HG02642 (cell line): ENCODE data around the gene SLC2A13.
"Not testable (repeated sequence)": the region's sequence is repeated elsewhere in the genome, so short reads cannot be mapped to it uniquely, and the experiment has no call there.

ENCODE experiments used
- ATAC-seq: cut with Tn5 transposase; IDR thresholded peaks from one replicate; pipeline ENCODE4 v1.9.1; 2021; ENCODE audit warnings: mild to moderate bottlenecking; ENCODE audit not compliant: unreplicated experiment, poor library complexity

Gene SLC2A13

DNA sequence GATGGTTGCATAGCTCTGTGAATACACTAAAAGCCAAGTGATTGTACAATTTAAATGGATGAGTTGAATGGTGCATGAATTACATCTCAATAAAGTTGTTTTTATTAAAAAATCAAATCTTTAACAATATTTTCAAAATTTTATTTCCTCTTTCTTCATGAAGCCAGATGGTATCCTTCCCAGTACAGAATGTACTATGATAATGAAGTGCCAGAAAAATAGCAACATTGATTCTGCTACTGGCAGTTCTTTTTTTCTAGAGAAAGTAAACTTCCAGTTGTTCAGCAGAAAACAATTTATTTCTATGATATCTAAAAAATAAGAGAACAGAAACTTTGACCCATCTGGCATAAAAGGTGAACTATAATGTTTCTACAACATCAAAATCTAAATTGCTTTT, 61.5 kb downstream of the SLC2A13 start:
- ATAC-seq, result no peak

DNA sequence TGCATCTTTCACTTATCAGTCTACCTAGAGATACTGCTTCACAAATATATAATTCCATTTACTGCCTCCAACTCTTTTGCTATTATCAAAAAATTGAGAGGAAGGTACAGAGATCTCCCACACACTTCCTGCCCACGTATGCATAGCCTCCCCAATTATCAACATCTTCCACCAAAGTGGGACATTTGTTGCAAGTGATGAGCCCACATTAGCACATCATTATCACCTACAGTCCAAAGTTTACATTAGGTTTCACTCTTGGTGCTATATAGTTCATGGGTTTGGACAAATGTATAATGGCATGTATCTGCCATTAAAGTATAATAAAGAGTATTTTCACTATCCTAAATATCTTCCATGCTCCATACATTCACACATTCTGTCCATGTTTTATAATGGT, 66.3 kb downstream of the SLC2A13 start:
- no peak for ATAC-seq

DNA sequence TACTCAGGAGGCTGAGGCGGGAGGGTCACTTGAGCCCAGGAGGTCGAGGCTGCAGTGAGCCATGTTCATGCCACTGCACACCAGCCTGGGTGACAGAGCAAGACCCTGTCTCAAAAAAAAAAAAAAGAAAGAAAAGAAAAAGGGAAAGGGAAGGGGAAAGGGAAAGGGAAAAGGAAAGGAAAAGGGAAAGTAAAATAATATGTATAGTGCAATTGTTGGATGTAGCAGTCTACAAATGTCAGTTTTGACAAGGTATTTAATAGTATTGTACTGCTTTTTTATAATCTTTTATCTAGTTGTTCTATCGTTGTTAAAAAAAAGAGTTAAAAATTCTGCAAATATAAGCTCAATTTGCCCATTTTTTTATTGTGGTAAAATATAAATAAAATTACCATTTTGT, 67.3 kb downstream of the SLC2A13 start:
- ATAC-seq, result no peak

DNA sequence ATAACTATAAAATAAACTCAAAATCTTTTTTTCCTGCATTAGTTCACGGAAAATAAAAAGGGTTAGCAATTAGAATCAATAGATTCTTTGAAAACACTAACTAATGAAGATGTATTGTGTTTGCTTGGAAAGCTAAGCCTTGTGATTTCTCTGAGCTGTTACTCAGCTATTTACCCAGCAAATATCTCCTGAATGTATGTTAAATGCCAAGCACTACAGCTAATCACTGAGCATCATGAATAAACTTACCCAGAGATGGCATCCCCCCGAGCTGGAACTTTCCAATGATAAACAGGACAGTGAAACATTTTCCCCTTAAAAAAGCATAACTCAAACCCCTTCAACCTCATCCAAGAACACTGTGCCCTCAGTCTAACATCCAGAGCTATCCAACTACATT, 71.2 kb downstream of the SLC2A13 start:
- ATAC-seq, result no peak

DNA sequence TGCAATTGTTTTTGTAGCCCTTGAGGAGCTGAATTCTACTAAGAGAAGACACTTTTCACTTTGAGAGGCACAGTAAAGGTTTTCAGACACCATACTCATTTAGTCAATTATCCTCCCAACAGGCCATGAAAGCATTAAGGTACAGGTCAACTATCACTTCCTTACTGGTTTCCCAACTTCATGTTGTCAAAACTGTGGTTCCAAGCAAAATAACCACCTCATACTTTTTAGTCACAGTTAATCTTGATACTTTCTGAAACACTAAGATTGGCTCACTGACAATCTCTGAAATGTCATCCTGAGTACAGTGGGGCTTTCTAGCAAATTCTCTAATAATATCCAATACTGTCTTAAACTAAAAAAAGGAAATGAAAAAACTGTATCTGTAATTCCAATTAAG, 71.7 kb downstream of the SLC2A13 start:
- no peak for ATAC-seq

DNA sequence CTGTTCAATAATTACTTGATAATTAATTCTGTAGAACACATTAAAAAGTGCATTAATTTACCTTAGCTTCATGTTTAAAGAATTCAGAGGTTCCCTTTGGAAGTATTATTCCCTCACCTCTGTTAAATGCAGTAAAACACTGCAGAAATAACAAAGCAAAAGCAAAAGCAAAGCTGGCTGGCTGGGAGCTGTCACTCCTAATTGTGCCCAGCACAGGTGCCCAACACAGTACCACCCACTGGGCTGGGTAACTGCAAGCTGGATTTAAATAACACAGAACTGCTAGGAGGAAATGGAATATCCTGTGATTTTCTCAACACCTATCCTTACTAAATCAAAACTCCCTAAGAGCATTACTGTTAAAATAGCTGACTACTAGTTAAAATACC, 72.6 kb downstream of the SLC2A13 start:
- no peak for ATAC-seq

DNA sequence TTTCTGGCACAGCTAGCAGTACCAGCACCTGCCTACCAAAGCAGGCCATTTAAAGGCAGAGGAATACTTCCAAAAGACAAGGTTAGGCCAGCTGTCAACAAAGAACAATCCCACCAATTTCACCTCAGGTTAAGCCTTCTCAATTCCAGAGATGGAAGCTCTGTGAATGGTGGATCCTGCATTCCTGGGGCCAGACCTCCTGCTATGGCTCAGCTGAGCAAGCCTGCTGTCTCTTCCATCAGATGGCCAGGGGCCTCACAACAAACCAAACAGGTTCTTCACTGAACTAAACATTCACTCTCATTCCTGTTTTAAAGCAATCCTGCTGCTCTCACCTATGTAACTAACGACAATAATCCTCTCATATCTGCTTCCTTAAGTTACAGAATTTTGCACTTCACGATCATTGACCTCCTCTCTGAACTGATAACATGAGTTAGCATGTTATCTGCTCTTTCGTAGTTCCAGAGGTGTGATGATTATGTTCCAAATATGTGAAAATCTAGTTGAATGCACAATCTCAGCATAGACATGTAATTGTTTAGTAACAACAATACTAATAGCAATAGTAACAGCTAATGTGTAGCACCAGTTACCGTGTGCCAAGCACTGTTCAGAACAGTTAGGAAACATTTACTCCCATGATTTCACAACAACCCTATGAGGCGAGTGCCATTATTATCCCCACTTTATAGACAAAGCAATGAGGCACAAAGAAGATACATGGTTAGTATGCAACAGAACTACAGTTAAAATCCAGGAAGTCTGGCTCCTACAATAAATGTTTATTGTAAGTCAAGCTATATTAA, 73.2 kb downstream of the SLC2A13 start:
- no peak for ATAC-seq

DNA sequence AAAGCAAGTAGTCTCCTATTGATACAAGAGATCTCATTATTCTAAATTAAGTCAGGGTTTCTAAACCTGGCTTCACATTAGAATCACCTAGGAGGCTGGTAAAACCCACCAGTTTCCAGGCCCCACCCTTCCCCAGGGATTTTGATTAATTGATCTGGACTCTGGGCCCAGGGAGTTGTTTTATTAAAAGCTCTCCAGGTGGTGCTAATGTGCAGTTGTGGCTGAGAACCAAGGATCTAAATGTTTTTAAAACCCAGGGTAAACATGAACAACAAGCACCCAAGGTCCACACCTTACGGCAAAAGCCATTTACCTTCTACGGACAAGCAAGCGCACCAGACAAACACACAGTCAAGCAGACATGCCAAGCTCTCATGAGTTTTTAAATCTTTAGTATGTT, 73.9 kb downstream of the SLC2A13 start:
- no peak for ATAC-seq

DNA sequence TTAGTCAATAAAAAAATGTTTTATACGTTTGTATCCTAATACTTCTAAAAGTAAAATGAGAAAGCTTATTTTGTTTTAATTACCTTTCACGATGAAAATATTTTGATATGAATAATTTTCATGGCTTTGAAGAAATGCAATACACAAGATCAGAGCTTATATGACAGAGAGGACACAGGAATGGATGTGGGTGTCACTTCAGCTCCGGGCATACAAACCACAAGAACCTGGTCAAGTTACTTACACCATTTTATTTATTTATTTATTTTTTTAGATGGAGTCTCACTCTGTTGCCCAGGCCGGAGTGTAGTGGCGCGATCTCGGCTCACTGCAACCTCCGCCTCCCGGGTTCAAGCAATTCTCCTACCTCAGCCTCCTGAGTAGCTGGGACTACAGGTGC, 74.9 kb downstream of the SLC2A13 start:
- not testable (repeated sequence) for ATAC-seq

DNA sequence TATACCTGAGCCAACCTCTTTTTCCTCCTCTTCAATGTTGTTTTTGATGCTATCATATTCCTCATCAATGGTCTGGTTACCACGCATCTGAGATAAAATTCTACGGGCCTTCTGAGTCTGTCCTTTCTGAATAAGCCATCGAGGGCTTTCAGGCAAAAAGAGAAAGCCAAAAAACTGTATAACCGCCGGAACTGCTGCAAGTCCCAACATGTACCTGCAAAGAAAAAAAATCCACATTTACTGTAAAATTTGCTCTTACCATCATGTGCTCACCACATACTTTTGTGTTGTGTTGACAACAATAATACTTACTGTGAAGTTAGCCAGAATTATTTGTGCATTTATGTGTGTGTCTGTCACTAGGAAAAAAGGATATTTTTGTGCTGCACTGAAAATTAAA, 77.6 kb downstream of the SLC2A13 start:
- ATAC-seq, result no peak

DNA sequence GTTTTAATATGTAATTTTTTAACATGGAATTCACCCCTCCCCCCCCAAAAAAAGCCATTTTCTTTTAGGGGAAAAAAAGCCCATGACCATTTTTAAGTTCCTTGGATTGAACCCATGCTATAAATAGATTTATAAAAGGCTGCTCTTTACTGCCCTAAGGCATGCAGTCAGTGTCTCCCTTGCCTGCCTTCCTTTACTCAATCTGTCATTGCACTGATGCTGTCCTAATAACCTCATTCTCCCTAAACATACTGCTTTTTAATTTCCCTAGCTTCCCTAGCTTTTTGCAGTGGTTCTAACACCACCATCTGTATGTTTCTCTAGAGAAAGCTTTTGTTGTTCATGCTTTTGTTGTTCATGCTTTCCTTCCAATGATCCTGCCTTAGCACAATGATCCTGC, 83.0 kb downstream of the SLC2A13 start:
- ATAC-seq, result no peak

DNA sequence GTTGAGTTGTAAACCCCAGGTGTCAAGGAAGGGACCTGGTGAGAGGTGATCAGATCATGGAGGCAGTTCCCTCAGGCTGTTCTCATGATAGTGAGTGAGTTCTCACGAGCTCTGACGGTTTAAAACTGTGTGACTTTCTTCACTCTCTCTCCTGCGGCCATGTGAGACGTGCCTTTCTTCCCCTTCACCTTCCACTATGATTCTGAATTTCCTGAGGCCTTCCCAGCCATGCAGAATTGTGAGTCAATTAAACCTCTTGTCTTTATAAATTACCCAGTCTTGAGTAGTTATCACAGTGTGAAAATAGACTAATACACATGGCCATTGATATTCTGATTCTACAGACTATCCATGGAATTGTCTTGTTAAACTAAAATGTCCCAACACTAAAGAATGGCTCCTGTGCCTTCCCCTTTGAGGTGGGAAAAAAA, 85.6 kb downstream of the SLC2A13 start:
- no peak for ATAC-seq

DNA sequence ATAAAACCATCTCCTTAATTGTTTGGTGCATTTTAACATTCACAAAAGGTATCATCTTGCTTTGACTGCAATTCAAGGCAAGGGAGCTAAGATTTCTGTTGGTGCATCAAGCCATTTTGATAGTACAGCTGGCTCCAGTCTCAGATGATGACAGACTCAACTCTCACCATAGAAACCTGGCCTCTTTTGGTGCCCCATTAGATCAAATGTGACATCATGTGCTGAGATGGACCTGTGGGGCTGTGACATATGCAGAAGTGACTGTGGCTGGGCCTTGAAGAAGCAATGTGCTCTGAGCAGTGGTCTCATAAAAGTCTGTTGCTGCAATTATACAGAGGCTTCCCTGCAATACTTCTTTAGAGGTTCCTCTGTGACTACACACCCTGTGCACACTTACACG, 88.4 kb downstream of the SLC2A13 start:
- ATAC-seq, result no peak

DNA sequence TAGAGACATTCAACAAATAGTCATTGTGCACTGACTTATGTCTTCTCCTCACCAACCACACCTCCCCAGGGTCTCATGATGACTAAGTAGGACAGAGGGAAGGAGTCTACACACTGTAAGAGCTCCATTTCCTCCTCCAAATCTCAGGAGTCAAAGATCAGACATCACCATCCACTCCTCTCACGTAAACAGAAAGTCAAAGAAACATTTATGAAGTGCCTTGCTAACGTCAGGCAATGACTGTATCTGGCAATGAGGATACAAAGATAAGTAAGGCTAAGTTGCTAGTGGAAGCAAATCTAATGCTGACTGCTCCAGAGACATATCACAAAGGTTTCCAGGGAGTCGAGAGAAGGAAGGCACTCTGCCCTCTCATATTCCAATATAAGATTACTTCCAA, 88.9 kb downstream of the SLC2A13 start:
- ATAC-seq, result no peak

DNA sequence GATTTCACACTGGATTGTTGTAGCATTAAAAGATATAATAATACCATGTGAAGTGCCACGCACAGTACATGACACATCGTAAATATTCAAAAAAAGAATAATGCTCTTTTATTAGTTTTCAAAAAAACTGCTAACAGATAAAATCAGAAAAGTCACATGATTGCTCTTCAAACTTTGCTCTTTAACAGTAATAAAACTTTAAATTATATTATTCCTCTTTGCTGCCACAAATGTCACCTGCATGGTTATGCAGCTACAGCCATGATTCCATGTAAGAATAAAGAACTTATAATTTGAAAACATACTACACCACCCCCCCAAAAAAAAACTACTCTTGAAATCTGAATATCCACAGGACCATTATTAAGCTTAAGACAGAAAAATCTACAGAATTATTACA, 90.0 kb downstream of the SLC2A13 start:
- no peak for ATAC-seq

DNA sequence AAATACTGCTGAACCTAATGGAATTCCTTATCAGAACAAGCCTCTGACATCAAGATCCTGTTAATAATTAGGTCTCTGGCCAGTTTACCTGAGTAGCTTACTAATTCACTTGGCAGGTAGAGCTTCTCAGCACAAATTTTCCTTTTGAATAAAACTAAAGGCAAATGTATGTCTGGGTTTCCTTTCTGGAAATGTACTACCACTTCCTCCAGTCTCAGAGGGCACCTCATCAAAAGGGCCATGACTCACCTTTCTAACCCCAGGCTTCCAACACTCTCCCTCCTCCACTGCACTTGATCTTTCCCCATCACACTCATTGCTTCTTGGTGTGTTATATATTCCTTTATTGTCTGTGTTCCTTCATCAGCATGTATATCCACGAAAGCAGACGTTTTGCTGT, 90.5 kb downstream of the SLC2A13 start:
- no peak for ATAC-seq

DNA sequence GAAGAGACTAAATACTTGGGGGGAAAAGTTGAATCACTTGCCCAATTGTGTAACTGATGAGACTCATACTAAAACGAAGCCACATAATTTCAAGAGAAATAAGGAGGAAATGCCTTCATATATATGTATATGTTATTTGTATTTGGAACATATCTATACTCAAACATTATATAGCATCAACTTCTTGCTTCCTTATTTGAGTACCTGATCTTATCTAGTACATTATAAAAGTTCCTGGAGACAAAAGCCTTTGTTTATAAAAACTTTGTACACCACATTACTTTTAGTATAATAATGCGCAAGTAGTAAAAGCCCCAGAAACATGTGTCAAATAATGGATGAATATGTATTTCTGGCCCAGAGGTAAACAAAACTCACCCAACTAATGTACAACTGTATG, 92.0 kb downstream of the SLC2A13 start:
- no peak for ATAC-seq

DNA sequence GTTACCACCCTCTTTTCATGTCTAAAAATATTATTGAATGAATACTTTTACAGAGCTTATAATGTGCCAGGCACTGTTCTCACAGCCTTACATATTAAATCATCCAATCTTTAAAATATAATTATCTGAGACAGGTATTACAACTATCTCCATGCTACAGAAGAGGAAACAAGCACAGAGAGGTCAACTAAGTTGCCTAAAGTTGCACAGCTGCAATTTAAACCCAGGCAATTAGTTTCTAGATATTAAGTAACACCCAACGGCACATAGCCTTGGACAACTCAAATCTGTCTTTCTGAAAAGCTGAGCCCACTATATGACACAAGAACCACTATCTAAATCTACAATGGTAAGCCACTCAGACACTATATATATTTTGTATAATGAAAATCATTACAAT, 92.6 kb downstream of the SLC2A13 start:
- no peak for ATAC-seq

DNA sequence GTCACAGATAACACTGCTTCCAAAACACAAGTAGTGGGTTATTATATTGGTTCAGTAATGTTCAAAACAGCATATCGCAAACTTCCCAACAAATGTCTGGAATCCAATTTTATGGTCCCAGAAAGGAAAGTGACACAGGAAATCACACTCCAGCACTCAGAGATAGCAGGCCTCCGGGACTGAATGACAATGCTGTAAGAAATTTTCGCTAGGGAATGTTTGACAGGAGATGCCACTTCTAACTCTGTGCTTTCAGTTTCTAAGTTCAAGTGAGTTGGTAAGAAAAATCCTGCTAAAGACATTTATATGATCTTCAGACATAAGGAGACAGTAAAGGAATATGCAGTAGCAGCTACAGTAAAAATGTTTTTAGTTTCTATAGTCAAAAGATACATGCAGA, 93.2 kb downstream of the SLC2A13 start:
- ATAC-seq, result no peak

DNA sequence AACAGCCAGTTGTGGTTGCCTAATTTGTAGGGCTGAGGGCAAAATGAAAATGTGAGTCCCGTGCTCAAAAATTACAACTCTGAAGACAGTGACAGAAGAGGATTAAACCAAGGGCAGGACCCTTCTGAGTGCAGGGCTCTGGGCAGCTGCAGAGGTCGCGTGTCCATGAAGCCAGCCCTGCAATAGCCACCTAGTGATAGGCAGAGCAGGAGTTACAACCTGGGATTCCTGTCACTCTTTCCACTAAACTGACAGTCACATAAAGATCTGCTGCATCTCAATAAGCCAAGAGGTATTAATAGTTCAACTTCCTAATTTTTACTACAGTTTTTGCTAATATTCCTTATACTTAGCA, 94.1 kb downstream of the SLC2A13 start:
- peak; percentile 18 for ATAC-seq

DNA sequence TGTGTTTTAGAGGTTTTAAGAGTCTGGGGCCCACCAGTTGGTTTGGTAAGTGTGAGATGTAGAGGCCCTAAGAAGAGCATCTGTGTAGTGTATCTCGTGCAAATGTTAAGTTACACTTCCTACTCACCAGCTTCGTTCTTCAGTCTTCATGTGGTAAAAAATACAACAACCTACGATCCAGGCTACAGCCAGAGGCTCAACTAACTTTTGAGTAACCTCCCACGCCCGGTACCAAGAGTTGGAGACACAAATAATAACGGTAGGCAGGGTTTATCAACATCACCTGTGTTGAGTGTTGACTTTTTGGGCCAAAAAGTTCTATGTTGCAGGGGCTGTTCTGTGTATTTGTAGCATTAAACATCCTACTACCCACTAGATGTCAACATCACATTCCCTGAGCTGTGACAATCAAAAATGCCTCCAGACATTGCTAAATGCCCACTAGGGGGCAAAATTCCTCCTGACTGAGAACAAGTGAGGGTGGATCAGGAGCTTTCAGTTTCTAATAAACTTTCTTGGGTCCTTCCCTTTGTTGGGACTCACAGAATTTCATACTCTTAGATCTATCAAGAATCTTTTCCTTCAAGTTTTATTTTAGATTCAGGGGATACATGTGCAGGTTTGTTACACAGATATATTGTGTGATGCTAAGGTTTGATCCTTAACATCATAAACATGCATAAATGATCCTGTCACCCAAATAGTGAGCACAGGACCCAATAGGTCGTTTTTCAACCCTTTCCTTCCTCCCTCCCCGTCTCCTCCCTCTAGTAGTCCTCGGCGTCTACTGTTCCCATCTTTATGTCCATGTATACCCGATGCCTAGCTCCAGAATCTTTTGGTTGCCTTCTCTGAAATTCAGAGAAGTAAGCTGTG, 94.7 kb downstream of the SLC2A13 start:
- ATAC-seq, result peak; percentile 94
